HepG2 (cell line): ENCODE measurements around the gene ZMYM1. TPM values are rescaled to one million over a fixed set of nuclear protein-coding genes. Genes with fewer than 3 reads are reported as not detected.

Experiments used
- ATAC-seq: fragments of 200-7000 bp; cut with Tn5 transposase; 3 replicates; pipeline ENCODE4 v1.9.1; 2020; ENCODE audit warnings: mild to moderate bottlenecking, moderate library complexity
- BruUV-seq: library from RNA; stranded (reverse); fragments of 400-500 nt; replicated peaks from 2 replicates; lab custom pipeline; 2021; lab: Mats Ljungman, UMichigan
- CTCF ChIA-PET: fragments of 300-600 bp; formaldehyde crosslinking; extraction: SDS; loops from one replicate; lab custom pipeline; 2021; ENCODE audit warnings: low total read pairs, inconsistent platforms, low intra/inter-chr PET ratio; lab: Yijun Ruan, JAX
- POLR2A ChIA-PET: fragments of 350-600 bp; sonication (Branson Sonifier 250); formaldehyde crosslinking; loops from one replicate; lab custom pipeline; 2020; ENCODE audit warnings: antibody characterized with exemption, inconsistent platforms; lab: Yijun Ruan, JAX
- DNase-seq: peaks from one replicate; pipeline ENCODE4 v3.0.0-alpha.2; 2015; ENCODE audit warnings: low spot score
- FAIRE-seq: peaks from 3 replicates; lab custom pipeline; 2011; peaks lifted over from hg19 to GRCh38; lab: Jason Lieb, UNC
- H2AFZ ChIP-seq: one replicate; pipeline ENCODE4 v1.6.1; 2011; ENCODE audit warnings: low read length, inconsistent platforms
- H3K27ac ChIP-seq: fragments of 300-600 bp; 3 replicates; pipeline ENCODE4 v1.8.0; 2011; ENCODE audit warnings: mixed run types, mild to moderate bottlenecking, mixed read lengths, low read length, inconsistent platforms; ENCODE audit not compliant: insufficient read depth; ENCODE audit errors: extremely low read length
- H3K27me3 ChIP-seq, 2 experiments: fragments of 200-600 bp in 1 of 2; 2 replicates in 1 of 2; 3 replicates in 1 of 2; pipeline versions ENCODE4 v1.6.0 to v1.8.0; 2011; ENCODE audit warnings: low read length in 2 of 2, mild to moderate bottlenecking in 2 of 2, moderate library complexity in 2 of 2, inconsistent platforms in 1 of 2; ENCODE audit not compliant: insufficient read depth in 2 of 2, control insufficient read depth in 1 of 2
- H3K36me3 ChIP-seq, 2 experiments: fragments of 200-600 bp in 1 of 2; replicated peaks in 1 of 2; 2 replicates in 1 of 2; 3 replicates in 1 of 2; pipeline versions ENCODE4 v1.5.1 to v1.8.0; 2011; ENCODE audit warnings: low read length in 2 of 2, inconsistent platforms in 1 of 2; ENCODE audit not compliant: insufficient read depth in 2 of 2, control insufficient read depth in 1 of 2
- H3K4me1 ChIP-seq: 2 replicates; pipeline ENCODE4 v1.5.1; 2012; ENCODE audit warnings: low read length, inconsistent platforms; ENCODE audit not compliant: insufficient read depth
- H3K4me2 ChIP-seq: 2 replicates; pipeline ENCODE4 v1.6.0; 2011; ENCODE audit warnings: low read depth, low read length, inconsistent platforms
- H3K4me3 ChIP-seq, 3 experiments: fragments of 200-600 bp in 1 of 3; sonication (generic), shearing (Covaris generic) in 1 of 3; replicated peaks in 1 of 3; 2 replicates each; pipeline ENCODE4 v1.5.1; 2011 to 2016; ENCODE audit warnings: low read length in 3 of 3, inconsistent platforms in 2 of 3, low read depth in 2 of 3, mild to moderate bottlenecking in 2 of 3, control low read depth in 1 of 3, mixed read lengths in 1 of 3; ENCODE audit not compliant: insufficient read depth in 1 of 3
- H3K79me2 ChIP-seq: one replicate; pipeline ENCODE4 v1.6.1; 2011; ENCODE audit warnings: low read length, inconsistent platforms; ENCODE audit not compliant: insufficient read depth
- H3K9ac ChIP-seq: 2 replicates; pipeline ENCODE4 v1.6.0; 2011; ENCODE audit warnings: mild to moderate bottlenecking, low read depth, low read length, inconsistent platforms; ENCODE audit not compliant: insufficient read depth
- H3K9me3 ChIP-seq: 2 replicates; pipeline ENCODE4 v1.5.1; 2012; ENCODE audit warnings: mild to moderate bottlenecking, low read length
- H4K20me1 ChIP-seq: 2 replicates; pipeline ENCODE4 v1.6.0; 2011; ENCODE audit warnings: inconsistent platforms, mild to moderate bottlenecking, low read length, moderate library complexity; ENCODE audit not compliant: insufficient read depth
- FOXO4 ChIP-seq: sonication (generic); formaldehyde crosslinking; conservative IDR thresholded peaks from 2 replicates; pipeline ENCODE4 v1.8.1; 2023; ENCODE audit warnings: missing genetic modification reagents
- HOXD1 ChIP-seq: sonication (generic); formaldehyde crosslinking; IDR thresholded peaks from 2 replicates; pipeline ENCODE4 v1.5.0; 2020; ENCODE audit warnings: missing genetic modification reagents
- SP140L ChIP-seq: sonication (generic); formaldehyde crosslinking; IDR thresholded peaks from 2 replicates; pipeline ENCODE4 v1.4.0; 2020; ENCODE audit warnings: missing genetic modification reagents, borderline replicate concordance
- SRSF1 ChIP-seq: fragments of 200-400 bp; formaldehyde crosslinking; optimal IDR thresholded peaks from 2 replicates; pipeline ENCODE3; 2017; ENCODE audit warnings: mild to moderate bottlenecking, low read depth, low read length, moderate library complexity
- SUZ12 ChIP-seq: fragments of 150-350 bp; IDR thresholded peaks from 2 replicates; pipeline ENCODE4 v1.6.1; 2014; ENCODE audit warnings: low read depth, low read length
- TSC22D2 ChIP-seq: sonication (generic); formaldehyde crosslinking; IDR thresholded peaks from 2 replicates; pipeline ENCODE4 v1.5.1; 2020; ENCODE audit warnings: missing genetic modification reagents, mild to moderate bottlenecking, borderline replicate concordance
- ZC3H4 ChIP-seq: sonication (generic); formaldehyde crosslinking; IDR thresholded peaks from 2 replicates; pipeline ENCODE4 v1.4.0; 2020; ENCODE audit warnings: missing genetic modification reagents, borderline replicate concordance
- ZFP37 ChIP-seq: sonication (generic); formaldehyde crosslinking; IDR thresholded peaks from 2 replicates; pipeline ENCODE4 v1.4.0; 2020; ENCODE audit warnings: missing genetic modification reagents, borderline replicate concordance
- ZNF331 ChIP-seq: sonication (generic); formaldehyde crosslinking; IDR thresholded peaks from 2 replicates; pipeline ENCODE4 v1.4.0; 2020; ENCODE audit warnings: missing genetic modification reagents
- ZNF362 ChIP-seq: sonication (generic); formaldehyde crosslinking; IDR thresholded peaks from 2 replicates; pipeline ENCODE4 v1.4.0; 2020; ENCODE audit warnings: missing genetic modification reagents, mild to moderate bottlenecking, borderline replicate concordance
- ZNF766 ChIP-seq: sonication (generic); formaldehyde crosslinking; IDR thresholded peaks from 2 replicates; pipeline ENCODE4 v1.5.0; 2020; ENCODE audit warnings: missing genetic modification reagents, borderline replicate concordance
- WGBS: methylation state at CpG from one replicate; pipeline ENCODE4 v1.1.6; 2017; ENCODE audit warnings: low lambda C conversion rate; 5-methylcytosine and 5-hydroxymethylcytosine counted together
- in situ Hi-C: cut with HindIII; loops from 2 replicates; pipeline ENCODE4 v1.10.0; 2017; ENCODE audit warnings: low pct_unique_long_range_greater_than_20kb; ENCODE audit not compliant: extremely low pct_ligation_motif_present
- intact Hi-C: fragments of 100-400 bp; cut with micrococcal nuclease; formaldehyde crosslinking; loops from one replicate; pipeline ENCODE4 v1.10.0; 2022; ENCODE audit not compliant: unreplicated experiment
- polyA plus RNA-seq, 8 experiments: library from polyadenylated mRNA; depleted of rRNA in 3 of 8; stranded (reverse) in 7 of 8; unstranded in 1 of 8; fragments of >200 nt; fragmentation: Illumina TruSeq in 4 of 8; extraction: Trizol in 4 of 8; gene quantifications; 2 replicates each; pipeline versions ENCODE4 v1.2.1 to v1.2.3, GENCODE V29; 2011 to 2016; ENCODE audit warnings: low read depth in 4 of 8, missing spikeins in 1 of 8, mixed read lengths in 1 of 8; ENCODE audit not compliant: insufficient read depth in 1 of 8
- total RNA-seq, 5 experiments: library from RNA; depleted of rRNA; stranded (reverse); fragments of >200 nt; fragmentation: Illumina TruSeq; extraction: Trizol; gene quantifications; 2 replicates each; pipeline ENCODE4 v1.2.3, GENCODE V29; 2016; ENCODE audit warnings: low read depth in 1 of 5

The ZMYM1 gene
- total and polyA plus RNA-seq, 2 of the 13 experiments (the other 11 are each of a cell fraction or from before 2014, with no cell fraction given), result 10.0 to 16.2 TPM

DNA sequence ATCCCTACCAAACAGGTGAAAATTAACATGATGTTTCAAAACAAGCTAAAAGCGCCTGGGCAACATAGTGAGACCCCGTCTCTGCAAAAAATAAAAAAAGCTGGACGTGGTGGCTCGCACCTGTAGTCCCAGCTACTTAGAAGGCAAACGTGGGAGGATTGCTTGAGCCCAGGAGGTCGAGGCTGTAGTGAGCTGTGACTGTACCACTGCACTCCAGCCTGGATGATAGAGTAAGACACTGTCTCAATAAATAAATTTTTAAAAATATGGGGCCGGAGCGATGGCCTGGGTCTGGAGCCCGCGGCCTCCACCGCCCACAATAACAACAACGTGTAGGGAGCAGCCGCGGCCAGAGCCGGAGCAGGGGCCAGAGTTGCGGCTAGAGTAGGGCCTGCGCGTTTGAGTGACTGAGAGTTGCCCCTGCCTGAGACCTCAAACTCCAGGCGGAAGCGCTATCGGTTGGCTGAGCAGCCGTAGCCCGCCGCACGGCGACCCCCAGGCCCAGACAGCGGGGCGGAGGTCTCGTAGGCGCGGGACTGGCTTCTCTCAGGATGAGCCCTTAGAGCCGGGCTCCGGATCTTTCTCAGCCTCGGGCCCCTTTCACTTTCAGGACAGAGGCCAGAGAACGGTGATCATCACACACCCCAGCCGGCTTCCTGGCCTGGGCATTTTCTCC is 41.4 kb downstream of the ZMYM1 start (continued):
- TF ChIP-seq SP140L (no peak), ZNF766 (CRISPR knock-in tag) (no peak)

- WGBS, result 70% methylated on average over 9 of the region's 9 CpGs
- Histone ChIP-seq H2AFZ (no peak overlapping the region), H4K20me1 (no peaks in the 10 kb centered on the region), H3K79me2 (no peaks in the 10 kb centered on the region), H3K4me2 (no peak overlapping the region)
- intact Hi-C loops, result no loop called here
- DNase-seq, result no peak
- TF ChIP-seq ZNF362 (CRISPR knock-in tag), result no peak
- no peak for TF ChIP-seq ZNF331 (CRISPR knock-in tag)
- no peak for TF ChIP-seq HOXD1 (CRISPR knock-in tag)
- no peak for TF ChIP-seq SUZ12
- no peak for TF ChIP-seq FOXO4 (CRISPR knock-in tag)
- no peak for TF ChIP-seq ZFP37 (CRISPR knock-in tag)
- no peak for TF ChIP-seq ZC3H4 (CRISPR knock-in tag)
- TF ChIP-seq TSC22D2 (CRISPR knock-in tag), result no peak
- TF ChIP-seq SRSF1, result no peak
- TF ChIP-seq, all 625 proteins: peak for 0
- peaks cover 6% of the 10 kb centered on the region for H3K9me3 ChIP-seq
- H3K4me3 ChIP-seq, result no peak overlapping the region
- ATAC-seq, result no peak
- no peaks in the 10 kb centered on the region for H3K27me3 ChIP-seq
- POLR2A ChIA-PET, result no interaction called here
- H3K4me1 ChIP-seq, result peaks cover 6% of the 10 kb centered on the region; the same call in 1 of the 2 replicates
- no TSS peak for BruUV-seq
- no peak overlapping the region for H3K9ac ChIP-seq
- FAIRE-seq, result no peak
- CTCF ChIA-PET, result no interaction called here
- in situ Hi-C loops, result no loop called here
- H3K27ac ChIP-seq, result no peak overlapping the region
- no peaks in the 10 kb centered on the region for H3K36me3 ChIP-seq
These were observed 43.1 kb downstream of the ZMYM1 start for GRCh38 chr1:35122311-35122710.
